ENCODE data around the gene ESM1. TPM values are rescaled to one million over a fixed set of nuclear protein-coding genes. Genes with fewer than 3 reads are reported as not detected.
"Not testable (repeated sequence)": the region's sequence is repeated elsewhere in the genome, so short reads cannot be mapped to it uniquely, and the experiment has no call there.

ESM1 gene
- total RNA-seq, 1 donor from 2014 or later: not detected

DNA sequence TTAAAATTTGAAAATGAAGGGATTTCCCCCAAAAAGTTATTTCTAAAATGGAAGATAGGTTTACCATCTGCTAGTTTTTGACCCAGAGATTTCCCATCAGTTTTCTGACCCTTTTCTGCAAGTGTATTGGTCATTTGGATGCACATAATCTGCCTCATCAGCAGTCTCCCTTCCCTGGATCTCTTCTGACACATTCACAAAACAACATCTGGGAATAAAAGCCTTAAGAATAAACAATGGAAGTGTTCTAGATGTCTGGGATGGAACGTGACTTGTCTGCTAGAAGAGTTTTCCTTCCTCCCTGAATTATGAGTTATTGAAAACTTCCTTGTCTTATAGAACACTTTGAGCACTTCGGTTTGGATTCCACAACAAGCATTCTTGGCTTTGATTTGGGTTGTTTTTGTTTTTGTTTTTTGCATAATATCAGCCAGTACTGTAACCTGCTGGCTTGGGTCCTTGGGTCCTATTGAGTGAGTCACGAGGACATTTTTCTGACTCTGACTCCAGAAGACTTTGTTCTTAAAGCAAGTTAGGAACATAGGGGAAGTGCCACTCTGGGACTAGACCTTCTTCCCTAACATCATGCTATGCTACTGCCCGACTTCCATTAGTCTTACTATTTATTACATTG, 18.2 kb upstream of the ESM1 start:
- Mint-ChIP-seq H3K4me3 (no peak overlapping the region), H3K36me3 (no peaks in the 10 kb centered on the region), H3K4me1 (no peaks in the 10 kb centered on the region), H3K9me3 (peaks cover 3% of the 10 kb centered on the region), H3K27ac (no peak overlapping the region), H3K27me3 (ENCODE audit: low read depth) (peaks cover 26% of the 10 kb centered on the region)
- TF ChIP-seq, protein P1, sequence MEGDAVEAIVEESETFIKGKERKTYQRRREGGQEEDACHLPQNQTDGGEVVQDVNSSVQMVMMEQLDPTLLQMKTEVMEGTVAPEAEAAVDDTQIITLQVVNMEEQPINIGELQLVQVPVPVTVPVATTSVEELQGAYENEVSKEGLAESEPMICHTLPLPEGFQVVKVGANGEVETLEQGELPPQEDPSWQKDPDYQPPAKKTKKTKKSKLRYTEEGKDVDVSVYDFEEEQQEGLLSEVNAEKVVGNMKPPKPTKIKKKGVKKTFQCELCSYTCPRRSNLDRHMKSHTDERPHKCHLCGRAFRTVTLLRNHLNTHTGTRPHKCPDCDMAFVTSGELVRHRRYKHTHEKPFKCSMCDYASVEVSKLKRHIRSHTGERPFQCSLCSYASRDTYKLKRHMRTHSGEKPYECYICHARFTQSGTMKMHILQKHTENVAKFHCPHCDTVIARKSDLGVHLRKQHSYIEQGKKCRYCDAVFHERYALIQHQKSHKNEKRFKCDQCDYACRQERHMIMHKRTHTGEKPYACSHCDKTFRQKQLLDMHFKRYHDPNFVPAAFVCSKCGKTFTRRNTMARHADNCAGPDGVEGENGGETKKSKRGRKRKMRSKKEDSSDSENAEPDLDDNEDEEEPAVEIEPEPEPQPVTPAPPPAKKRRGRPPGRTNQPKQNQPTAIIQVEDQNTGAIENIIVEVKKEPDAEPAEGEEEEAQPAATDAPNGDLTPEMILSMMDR (IDR thresholded peaks at IDR 0.05; ENCODE audit: unreplicated experiment): no peak
- no peak for DNase-seq (ENCODE audit: low spot score in 2 of 2, unreplicated experiment in 2 of 2)

GRCh38 chr5:55002166-55002565, 16.8 kb upstream of the ESM1 start:
- peaks cover 24% of the 10 kb centered on the region for H3K27me3 Mint-ChIP-seq (ENCODE audit: low read depth)
- not testable (repeated sequence) for H3K9me3 Mint-ChIP-seq; H3K4me3 Mint-ChIP-seq; DNase-seq (ENCODE audit: low spot score in 2 of 2, unreplicated experiment in 2 of 2); H3K4me1 Mint-ChIP-seq; H3K36me3 Mint-ChIP-seq; H3K27ac Mint-ChIP-seq

- Mint-ChIP-seq H3K27ac (no peak overlapping the region), H3K27me3 (ENCODE audit: low read depth) (peaks cover 17% of the 10 kb centered on the region), H3K4me1 (peaks cover 7% of the 10 kb centered on the region), H3K36me3 (no peaks in the 10 kb centered on the region), H3K4me3 (no peak overlapping the region), H3K9me3 (peaks cover 5% of the 10 kb centered on the region)
- TF ChIP-seq, protein P1 (IDR thresholded peaks at IDR 0.05; ENCODE audit: unreplicated experiment): no peak
- no peak for DNase-seq (ENCODE audit: low spot score in 2 of 2, unreplicated experiment in 2 of 2)
These were observed 11.7 kb upstream of the ESM1 start for GRCh38 chr5:54997081-54997480.

- H3K4me1 Mint-ChIP-seq: peaks cover 7% of the 10 kb centered on the region
- H3K27me3 Mint-ChIP-seq (ENCODE audit: low read depth): peaks cover 17% of the 10 kb centered on the region
- DNase-seq (ENCODE audit: low spot score in 2 of 2, unreplicated experiment in 2 of 2): no peak
- TF ChIP-seq, protein P1 (IDR thresholded peaks at IDR 0.05; ENCODE audit: unreplicated experiment): no peak
- no peaks in the 10 kb centered on the region for H3K36me3 Mint-ChIP-seq
- H3K9me3 Mint-ChIP-seq: peaks cover 3% of the 10 kb centered on the region
- no peak overlapping the region for H3K4me3 Mint-ChIP-seq
- no peak overlapping the region for H3K27ac Mint-ChIP-seq
These were observed 11.1 kb upstream of the ESM1 start for GRCh38 chr5:54996466-54996865.

DNA sequence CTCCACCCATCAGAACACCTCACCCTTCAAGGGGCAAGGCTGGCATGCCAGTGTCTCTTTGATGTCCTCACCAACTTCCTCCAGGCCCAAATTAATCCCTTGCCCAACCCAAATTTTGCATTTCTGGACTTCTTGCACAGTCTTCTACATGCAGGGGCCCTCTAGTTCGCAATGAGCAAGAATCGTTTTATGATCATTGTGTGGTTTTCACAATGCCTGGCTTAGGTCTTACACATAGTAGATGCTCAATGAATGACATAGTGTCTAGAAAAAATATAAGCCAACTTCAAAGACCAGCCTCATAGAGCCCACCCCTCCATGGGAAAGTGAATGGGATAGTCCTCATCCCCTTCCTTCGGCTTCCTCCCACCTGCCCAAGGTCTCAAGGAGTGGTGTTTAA, 9.8 kb upstream of the ESM1 start:
- no peak for DNase-seq (ENCODE audit: low spot score in 2 of 2, unreplicated experiment in 2 of 2)
- no peaks in the 10 kb centered on the region for H3K36me3 Mint-ChIP-seq
- H3K4me1 Mint-ChIP-seq: peaks cover 12% of the 10 kb centered on the region
- H3K27ac Mint-ChIP-seq: no peak overlapping the region
- TF ChIP-seq, protein P1 (IDR thresholded peaks at IDR 0.05; ENCODE audit: unreplicated experiment): no peak
- peaks cover 3% of the 10 kb centered on the region for H3K9me3 Mint-ChIP-seq
- peaks cover 12% of the 10 kb centered on the region for H3K27me3 Mint-ChIP-seq (ENCODE audit: low read depth)
- H3K4me3 Mint-ChIP-seq: no peak overlapping the region

DNA sequence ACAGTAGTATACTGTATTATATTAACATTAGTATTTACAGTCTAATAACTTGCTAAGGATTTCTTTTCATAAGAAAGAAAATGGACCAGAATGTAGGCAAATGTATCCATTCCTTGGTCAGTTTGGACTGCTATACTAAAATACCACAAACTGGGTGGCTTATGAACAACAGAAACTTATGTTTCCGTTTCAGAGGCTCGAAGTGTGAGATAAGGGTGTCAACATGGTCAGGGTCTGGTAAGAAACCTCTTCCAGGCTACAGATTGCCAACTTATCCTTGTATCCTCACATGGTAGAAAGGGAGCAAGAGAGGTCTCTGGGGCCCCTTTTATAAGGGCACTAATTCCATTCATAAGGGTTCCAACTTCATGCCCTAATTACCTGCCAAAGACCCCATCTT, 9.2 kb upstream of the ESM1 start:
- H3K27me3 Mint-ChIP-seq (ENCODE audit: low read depth): peaks cover 8% of the 10 kb centered on the region
- H3K36me3 Mint-ChIP-seq: no peaks in the 10 kb centered on the region
- H3K9me3 Mint-ChIP-seq: peaks cover 3% of the 10 kb centered on the region
- DNase-seq (ENCODE audit: low spot score in 2 of 2, unreplicated experiment in 2 of 2): no peak
- TF ChIP-seq, protein P1 (IDR thresholded peaks at IDR 0.05; ENCODE audit: unreplicated experiment): no peak
- no peak overlapping the region for H3K27ac Mint-ChIP-seq
- H3K4me1 Mint-ChIP-seq: peaks cover 12% of the 10 kb centered on the region
- H3K4me3 Mint-ChIP-seq: no peak overlapping the region
